Measurements from ENCODE around the gene TACC3. TPM values are rescaled to one million over a fixed set of nuclear protein-coding genes. Genes with fewer than 3 reads are reported as not detected.

Gene TACC3
- polyA plus RNA-seq, 12 donors, result 15.3 to 43.5 (median 26.6) TPM; not detected in 1

DNA sequence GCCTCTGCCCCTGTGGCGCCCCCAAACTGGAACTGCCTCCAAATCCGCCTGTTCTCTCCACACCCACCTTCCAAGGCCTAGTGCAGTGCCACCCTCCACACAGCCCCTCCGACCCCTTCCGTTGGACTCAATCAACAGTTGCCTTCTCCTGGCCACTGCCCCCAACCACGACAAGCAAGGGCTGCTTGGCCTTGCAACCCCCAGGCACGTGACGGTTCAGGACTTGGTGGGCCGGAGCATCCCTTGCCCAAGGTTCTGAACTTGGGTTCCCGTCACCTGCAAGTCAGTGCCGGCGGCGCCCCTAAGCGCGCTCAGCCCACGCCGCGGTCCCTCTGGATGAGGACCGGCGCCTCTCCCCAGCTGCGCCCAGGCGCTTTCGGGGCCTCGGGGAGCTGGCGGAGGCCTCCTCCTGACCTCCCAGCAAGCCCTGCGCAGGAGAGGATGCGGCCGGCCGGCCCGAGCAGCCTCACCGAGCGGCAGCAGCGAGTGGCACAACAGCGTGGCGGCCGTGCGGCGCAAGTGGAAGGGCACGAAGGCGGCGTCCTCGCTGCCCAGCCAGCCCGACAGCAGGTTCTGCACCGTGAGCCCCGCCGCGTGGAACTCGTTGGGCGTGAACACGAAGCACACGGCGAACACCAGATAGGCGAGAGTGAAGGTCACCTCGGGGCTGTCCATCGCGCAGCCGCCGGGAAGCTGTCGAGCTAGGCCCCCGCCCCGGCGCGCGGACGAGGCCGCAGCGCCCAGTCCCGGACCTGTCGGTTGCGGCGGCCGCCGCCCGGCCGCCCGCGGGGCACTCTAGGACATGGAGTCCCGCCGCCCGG is 948 bp upstream of the TACC3 start:
- no peak for DNase-seq

DNA sequence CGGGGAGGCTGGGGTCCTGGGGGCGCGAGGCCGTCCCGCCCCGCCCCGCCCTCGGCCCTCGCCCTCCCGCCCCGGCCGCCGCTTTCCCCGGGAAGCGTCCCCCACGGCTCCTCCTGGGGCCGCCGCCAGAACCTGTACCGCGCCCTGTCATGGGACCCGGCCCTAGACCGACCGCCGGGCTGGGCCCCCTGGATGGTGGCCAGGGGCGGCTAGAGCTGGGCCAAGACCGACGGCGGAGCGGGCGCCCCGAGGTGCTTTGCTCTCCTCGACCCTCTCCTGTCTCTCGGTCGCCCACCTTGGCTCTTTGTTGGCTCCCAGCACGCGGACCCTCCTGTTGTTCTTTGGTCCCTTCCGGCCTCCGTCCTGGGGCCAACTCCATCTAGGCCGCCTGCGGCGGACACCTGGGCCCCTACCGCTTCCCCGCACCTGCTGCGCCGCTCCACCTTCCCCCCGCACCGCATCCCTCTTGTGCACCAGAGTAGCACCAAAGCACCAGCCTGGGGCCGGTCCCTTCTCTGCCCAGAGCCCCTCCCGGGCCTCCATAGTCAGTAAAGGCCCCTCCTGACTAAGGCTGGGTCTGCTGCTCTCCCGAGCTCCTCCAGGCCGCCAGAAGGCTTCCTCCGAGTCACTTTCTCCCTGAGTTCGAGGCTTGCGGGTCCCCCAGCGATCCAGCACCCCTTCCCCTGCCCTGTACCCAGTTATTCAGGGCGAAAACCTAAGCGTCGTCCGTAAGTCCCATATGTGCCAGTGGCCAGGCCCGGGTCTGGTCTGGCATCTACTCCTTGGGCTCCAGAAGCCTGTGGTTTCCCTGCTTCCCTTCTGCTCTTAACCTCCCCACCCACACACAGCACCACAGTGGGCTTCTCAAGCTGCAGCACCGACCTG is 587 bp downstream of the TACC3 start:
- DNase-seq, result no peak

DNA sequence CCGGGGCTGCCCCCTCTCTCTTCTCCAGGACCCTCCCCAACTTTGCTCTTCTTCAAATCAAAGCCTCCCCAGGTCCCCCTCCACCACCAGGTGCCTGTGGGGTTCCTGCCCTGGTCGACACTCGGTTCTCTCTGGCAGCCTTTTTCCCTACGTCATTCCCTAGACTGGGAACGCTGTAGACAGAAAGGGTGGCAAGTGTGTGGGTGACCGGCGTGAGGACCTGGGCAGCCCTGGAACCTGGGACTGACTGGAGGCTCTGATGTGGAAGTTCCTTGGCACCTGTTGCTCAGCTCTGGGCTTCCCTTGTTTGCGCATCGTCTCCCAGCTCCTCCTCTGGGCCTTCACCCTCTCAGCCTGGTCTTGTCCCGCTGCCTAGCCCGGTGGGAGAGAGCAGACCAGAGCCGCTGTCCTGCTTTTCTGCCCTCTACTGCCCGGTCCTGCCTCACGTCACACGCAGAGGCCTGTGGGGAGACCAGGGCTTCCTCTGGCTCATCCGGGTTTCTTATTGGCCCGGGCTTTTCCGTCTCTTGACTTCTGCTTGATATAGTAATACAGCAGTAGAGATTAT is 1.3 kb downstream of the TACC3 start:
- no peak for DNase-seq

GRCh38 chr4:1723131-1723801 is 1.9 kb downstream of the TACC3 start:
- DNase-seq, result no peak

- DNase-seq, result no peak
Observed at GRCh38 chr4:1725521-1725920, 4.2 kb downstream of the TACC3 start.

GRCh38 chr4:1726146-1726934 is 5.0 kb downstream of the TACC3 start:
- DNase-seq, result peak; percentile 88

GRCh38 chr4:1727117-1728031 is 6.1 kb downstream of the TACC3 start:
- DNase-seq, result no peak

DNA sequence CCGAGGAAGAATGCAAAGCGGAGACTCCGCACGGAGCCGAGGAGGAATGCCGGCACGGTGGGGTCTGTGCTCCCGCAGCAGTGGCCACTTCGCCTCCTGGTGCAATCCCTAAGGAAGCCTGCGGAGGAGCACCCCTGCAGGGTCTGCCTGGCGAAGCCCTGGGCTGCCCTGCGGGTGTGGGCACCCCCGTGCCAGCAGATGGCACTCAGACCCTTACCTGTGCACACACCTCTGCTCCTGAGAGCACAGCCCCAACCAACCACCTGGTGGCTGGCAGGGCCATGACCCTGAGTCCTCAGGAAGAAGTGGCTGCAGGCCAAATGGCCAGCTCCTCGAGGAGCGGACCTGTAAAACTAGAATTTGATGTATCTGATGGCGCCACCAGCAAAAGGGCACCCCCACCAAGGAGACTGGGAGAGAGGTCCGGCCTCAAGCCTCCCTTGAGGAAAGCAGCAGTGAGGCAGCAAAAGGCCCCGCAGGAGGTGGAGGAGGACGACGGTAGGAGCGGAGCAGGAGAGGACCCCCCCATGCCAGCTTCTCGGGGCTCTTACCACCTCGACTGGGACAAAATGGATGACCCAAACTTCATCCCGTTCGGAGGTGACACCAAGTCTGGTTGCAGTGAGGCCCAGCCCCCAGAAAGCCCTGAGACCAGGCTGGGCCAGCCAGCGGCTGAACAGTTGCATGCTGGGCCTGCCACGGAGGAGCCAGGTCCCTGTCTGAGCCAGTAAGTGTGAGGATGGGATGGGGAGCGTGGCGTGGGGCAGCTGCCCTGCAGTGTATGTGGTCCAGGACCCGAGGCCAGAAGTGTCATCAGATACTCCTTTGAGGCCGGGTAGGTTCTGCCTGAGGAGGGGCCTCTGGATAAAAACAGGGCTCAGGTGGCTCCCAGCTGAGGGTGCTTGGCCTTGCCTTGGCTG is 7.0 kb downstream of the TACC3 start:
- no peak for DNase-seq

GRCh38 chr4:1730532-1731135 is 9.3 kb downstream of the TACC3 start:
- no peak for DNase-seq

DNA sequence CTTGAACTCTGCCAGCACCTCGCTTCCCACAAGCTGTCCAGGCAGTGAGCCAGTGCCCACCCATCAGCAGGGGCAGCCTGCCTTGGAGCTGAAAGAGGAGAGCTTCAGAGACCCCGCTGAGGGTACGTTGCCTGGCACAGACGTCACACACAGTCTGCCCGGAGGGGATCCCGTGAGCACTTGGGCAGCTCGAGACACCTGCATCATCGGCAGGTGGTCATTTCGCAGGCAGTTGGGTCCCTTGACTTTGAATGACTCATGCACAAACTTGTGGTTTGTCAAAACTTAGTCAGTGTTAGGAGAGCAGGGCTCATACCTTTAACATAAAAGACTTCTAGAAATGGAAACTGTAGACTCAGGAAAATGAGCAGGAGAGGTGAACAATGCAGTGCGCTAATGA is 9.9 kb downstream of the TACC3 start:
- DNase-seq, result no peak

GRCh38 chr4:1732911-1733310 is 11.6 kb downstream of the TACC3 start:
- no peak for DNase-seq

DNA sequence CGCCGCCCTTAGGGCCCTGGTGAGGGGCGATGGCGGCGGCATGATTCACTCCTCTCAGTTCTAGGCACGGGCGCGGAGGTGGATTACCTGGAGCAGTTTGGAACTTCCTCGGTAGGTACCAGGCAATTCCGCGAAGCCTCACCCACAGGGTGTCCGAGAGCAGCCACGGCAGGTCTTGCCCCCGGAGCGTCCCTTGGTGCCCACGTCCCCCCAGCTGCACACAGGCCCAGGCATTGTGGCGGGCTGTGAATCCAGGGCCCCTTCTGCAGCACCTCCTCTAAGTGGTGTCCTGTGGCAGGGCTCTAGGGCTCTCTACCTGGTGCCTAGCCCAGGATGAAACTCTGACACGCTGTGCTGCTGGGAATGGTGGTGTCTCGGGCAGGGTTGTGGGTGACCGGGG is 13.9 kb downstream of the TACC3 start:
- DNase-seq, result no peak

DNA sequence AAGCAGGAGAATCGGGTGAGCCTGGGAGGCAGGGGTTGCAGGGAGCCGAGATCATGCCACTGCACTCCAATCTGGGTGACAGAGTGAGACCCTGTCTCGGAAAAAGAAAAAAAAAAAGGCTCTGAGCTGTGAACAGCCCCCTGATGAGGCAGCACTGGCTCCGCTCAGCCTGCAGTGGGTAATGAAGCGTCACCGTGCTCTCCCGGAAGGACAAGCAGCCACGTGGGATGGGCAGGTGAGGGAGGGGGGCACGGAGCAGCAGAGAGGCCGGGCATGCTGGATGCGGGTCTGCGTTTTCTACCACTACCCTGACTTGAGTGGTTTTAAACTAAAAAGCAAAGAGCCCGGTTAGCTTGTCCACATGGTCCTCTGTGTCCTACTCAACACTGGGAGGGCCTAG is 15.5 kb downstream of the TACC3 start:
- DNase-seq, result no peak

GRCh38 chr4:1737666-1738065 is 16.3 kb downstream of the TACC3 start:
- no peak for DNase-seq

- DNase-seq, result no peak
Observed at GRCh38 chr4:1738410-1738809, 17.1 kb downstream of the TACC3 start.

DNA sequence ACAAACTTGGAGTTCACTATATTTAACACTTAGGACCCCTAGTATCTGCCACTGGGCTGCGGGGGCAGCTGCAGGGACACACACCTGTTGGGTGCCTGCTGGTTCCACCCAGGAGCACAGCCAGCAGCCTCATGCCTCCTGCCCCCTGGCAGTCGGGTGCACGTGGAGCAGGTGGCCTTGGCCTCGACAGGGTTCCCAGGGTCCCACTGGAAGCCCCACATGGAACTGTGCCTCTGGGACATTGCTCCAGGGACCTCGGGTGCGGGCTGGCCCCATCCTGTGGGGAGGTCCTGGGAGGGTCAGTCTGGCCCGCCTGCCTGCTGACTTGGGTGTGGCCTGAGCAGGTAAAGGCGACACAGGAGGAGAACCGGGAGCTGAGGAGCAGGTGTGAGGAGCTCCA is 18.0 kb downstream of the TACC3 start:
- no peak for DNase-seq

DNA sequence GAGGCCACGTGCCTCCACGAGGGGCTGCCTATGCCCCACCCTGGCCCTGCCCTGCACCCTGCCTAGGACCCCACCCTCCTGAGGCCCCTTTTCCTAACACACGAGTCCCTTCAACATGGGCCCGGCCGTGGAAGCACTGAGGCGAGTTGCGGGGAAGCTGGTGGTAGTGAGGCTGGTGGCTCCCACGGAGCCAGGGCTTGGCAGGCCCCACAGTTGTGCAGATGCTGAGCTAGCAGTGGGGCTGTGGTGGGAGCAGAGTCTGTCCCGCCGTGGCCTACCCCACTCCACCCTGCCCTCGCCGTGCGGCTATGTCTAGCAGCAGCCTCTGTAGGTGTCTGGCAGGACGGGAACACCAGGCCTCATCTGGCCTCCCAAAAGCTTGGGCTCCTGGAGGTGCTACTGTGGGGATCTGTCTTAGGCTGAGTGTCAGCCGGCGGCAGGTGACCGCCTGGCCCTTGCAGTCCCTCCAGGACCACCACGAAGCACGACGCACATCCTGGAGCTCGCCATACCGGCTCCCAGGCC is 18.8 kb downstream of the TACC3 start:
- no peak for DNase-seq

- no peak for DNase-seq
Observed at GRCh38 chr4:1741208-1741607, 19.9 kb downstream of the TACC3 start.

Data from muscle of arm (tissue), 12 donors.